Omental fat pad (tissue), 4 donors: ENCODE data around the gene ATP1A4. TPM values are rescaled to one million over a fixed set of nuclear protein-coding genes. Genes with fewer than 3 reads are reported as not detected.

Experiments used
- ATAC-seq: fragments of 150-250 bp; one replicate; pipeline ENCODE4 v1.9.1; 2016; ENCODE audit warnings: mild to moderate bottlenecking, moderate library complexity; ENCODE audit not compliant: low FRiP score
- DNase-seq: peaks from one replicate; pipeline ENCODE4 v3.0.0-alpha.2; 2019; ENCODE audit warnings: low spot score
- CTCF ChIP-seq, 3 donors: fragments of 450-650 bp; IDR thresholded peaks; one replicate each; pipeline ENCODE4 v1.5.1; 2016 to 2017; ENCODE audit warnings: antibody characterized with exemption in 3 of 3, mild to moderate bottlenecking in 3 of 3, moderate library complexity in 2 of 3
- total RNA-seq, 4 donors: library from RNA; depleted of rRNA; stranded (reverse); fragments of >200 nt; gene quantifications; one replicate each; pipeline ENCODE4 v1.1.0, GENCODE V29; 2016

Gene ATP1A4
- total RNA-seq, 4 donors from 2014 or later, result 0.47 to 1.6 TPM; not detected in 2

DNA sequence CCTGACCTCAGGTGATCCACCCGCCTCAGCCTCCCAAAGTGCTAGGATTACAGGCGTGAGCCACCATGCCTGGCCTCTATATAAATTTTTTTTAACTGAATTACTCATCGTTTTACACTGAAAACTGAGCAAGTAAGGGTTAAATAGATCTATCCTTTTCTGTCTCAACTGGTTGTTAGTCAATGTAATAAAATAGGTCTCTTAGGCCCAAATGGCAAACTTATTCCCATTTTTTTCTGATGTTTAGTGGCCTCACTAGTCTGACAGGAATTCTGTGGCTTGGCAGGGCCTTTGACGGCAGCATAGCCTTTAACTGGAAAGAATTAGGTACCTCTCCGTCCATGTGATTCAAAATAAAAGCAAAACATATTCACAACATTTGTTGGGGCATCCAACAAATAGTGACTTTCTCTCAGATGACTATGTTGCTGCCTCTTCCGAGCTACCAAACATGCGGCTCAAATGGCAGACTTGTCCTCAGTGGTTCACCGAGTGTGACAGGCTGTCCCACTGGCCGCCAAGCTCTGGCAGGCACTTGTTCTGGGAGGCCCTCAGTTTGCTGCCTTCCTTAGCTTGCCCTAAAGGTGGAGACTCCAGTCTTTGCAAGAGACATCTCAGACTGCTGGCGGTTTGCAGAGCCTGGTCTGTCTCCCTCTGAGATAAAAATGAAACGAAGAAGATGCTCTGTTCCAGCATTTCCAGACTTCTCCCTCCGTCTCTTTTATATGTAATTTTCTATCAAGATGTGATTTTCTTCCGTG is 17.4 kb downstream of the ATP1A4 start:
- DNase-seq (no peak), ATAC-seq (no peak)
- no peak for TF ChIP-seq CTCF (IDR thresholded peaks at IDR 0.05)

DNA sequence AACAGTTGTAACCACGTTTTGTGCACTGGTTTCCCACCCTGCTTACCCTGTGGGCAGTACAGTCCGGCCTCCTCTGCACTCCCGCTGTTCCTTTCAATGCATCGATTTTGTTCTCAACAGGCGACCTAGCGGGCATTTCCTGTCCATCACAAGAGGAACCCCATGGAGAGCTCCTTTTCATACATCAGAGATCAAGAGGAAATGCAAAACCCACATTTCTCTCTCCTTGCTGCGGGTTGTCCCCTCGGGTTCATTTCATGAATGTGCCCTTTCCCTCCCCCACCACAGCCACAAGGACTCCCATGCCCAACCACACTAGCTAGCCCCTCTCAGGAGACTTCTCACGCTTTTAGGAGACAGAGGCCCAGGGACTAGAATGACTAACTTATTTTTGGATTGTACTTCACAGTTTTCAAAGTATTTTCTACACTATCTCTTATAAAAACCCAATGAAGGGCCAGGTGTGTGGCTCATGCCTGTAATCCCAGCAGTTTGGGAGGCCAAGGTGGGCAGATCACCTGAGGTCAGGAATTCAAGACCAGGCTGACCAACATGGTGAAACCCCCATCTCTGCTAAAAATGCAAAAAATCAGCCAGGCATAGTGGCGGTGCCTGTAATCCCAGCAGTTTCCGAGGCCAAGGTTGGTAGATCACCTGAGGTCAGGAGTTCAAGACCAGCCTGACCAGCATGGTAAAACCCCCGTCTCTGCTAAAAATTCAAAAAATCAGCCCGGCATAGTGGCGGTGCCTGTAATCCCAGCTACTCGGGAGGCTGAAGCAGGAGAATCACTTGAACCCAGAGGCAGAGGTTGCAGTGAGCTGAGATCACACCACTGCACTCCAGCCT is 18.4 kb downstream of the ATP1A4 start:
- no peak for TF ChIP-seq CTCF (IDR thresholded peaks at IDR 0.05)
- no peak for DNase-seq
- ATAC-seq, result no peak

- no peak for TF ChIP-seq CTCF (IDR thresholded peaks at IDR 0.05)
- ATAC-seq (no peak), DNase-seq (no peak)
Measured at GRCh38 chr1:160171354-160171753, 20.0 kb downstream of the ATP1A4 start.

- DNase-seq (no peak), ATAC-seq (no peak)
- TF ChIP-seq CTCF (IDR thresholded peaks at IDR 0.05), result no peak
Measured at GRCh38 chr1:160171980-160172379, 20.6 kb downstream of the ATP1A4 start.

DNA sequence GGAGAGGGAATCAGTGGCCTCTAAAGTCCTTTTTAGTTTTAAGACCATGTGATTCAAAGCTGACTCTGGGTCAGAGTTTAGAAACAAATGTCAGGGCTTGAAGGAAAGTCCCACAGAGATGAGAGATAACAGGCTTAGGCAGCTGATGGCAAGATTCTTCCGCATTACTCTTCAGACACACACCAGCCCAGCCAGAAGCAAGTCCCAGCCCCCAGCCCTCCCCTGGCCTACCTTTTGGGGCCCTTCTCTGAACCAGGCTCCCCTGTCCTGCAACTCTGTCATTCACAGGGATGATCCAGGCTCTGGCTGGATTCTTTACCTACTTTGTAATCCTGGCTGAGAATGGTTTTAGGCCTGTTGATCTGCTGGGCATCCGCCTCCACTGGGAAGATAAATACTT is 25.8 kb downstream of the ATP1A4 start:
- no peak for TF ChIP-seq CTCF (IDR thresholded peaks at IDR 0.05)
- no peak for DNase-seq
- ATAC-seq, result no peak

DNA sequence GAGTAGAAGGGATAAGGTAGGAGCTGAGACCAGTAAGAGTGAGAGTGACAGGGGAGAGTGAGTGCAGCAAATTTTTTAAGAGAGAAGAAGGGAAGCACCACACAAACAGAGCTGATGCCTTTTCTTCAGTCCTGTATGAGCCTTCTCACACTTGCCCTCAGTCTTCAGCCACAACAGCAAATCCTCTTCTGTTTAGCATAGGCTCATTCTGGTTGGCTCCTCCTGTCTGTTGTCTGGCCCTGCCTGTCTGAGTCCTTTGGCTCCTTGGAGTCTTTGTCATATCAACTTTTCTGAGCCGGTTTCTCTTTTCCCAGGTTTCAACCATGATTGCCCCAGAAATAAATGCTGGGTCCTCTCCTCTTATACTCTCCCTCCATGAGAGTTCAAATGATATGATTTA is 26.3 kb downstream of the ATP1A4 start:
- no peak for DNase-seq
- ATAC-seq, result no peak

More for the DNA sequence above, 26.3 kb downstream of the ATP1A4 start:
- no peak for TF ChIP-seq CTCF (IDR thresholded peaks at IDR 0.05)
